ENCODE data around the gene HOXB1. TPM values are rescaled to one million over a fixed set of nuclear protein-coding genes. Genes with fewer than 3 reads are reported as not detected.

Gene HOXB1
- total RNA-seq, 2 donors from 2014 or later: not detected

DNA sequence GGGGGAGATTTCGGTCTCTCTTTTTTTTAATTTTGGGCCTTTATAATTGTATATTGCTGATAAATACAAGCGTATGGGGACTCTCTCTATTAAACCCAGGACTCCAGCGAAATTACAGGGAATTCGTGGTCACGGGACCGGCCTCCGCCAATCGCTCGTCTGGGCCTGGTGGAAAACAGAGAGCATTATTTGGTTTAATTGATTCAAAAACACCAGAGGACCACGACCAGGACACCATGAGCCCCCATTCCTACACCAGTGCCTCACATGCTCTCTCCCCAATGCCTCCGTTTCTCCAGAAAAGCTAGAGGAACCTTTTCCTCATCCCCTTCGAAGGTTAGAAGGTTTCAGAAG, 14.2 kb upstream of the HOXB1 start, which contains the start of gene HOXB2:
HOXB2 (minus strand) TSS at position 88 of the 354 bp plus-strand sequence. CDS start 198 bp downstream, outside the sequence.
- Histone ChIP-seq H3K4me3 (peak within 1 kb of the TSS; percentile 62), H3K9ac (ENCODE audit: low read depth in 2 of 2, low read length in 2 of 2) (peak within 1 kb of the TSS; percentile 65 to 70), H3K4me1 (peaks cover 7% of the 10 kb centered on the region), H3K27me3 (no peaks in the 10 kb centered on the region), H3K36me3 (no peaks in the 10 kb centered on the region), H3K9me3 (no peaks in the 10 kb centered on the region), H3K27ac (peak within 1 kb of the TSS; percentile 87)
- no peak for DNase-seq
- intact Hi-C loops (cut with DNase I): no loop called here
- TF ChIP-seq, protein P1, sequence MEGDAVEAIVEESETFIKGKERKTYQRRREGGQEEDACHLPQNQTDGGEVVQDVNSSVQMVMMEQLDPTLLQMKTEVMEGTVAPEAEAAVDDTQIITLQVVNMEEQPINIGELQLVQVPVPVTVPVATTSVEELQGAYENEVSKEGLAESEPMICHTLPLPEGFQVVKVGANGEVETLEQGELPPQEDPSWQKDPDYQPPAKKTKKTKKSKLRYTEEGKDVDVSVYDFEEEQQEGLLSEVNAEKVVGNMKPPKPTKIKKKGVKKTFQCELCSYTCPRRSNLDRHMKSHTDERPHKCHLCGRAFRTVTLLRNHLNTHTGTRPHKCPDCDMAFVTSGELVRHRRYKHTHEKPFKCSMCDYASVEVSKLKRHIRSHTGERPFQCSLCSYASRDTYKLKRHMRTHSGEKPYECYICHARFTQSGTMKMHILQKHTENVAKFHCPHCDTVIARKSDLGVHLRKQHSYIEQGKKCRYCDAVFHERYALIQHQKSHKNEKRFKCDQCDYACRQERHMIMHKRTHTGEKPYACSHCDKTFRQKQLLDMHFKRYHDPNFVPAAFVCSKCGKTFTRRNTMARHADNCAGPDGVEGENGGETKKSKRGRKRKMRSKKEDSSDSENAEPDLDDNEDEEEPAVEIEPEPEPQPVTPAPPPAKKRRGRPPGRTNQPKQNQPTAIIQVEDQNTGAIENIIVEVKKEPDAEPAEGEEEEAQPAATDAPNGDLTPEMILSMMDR (IDR thresholded peaks at IDR 0.05): no peak

DNA sequence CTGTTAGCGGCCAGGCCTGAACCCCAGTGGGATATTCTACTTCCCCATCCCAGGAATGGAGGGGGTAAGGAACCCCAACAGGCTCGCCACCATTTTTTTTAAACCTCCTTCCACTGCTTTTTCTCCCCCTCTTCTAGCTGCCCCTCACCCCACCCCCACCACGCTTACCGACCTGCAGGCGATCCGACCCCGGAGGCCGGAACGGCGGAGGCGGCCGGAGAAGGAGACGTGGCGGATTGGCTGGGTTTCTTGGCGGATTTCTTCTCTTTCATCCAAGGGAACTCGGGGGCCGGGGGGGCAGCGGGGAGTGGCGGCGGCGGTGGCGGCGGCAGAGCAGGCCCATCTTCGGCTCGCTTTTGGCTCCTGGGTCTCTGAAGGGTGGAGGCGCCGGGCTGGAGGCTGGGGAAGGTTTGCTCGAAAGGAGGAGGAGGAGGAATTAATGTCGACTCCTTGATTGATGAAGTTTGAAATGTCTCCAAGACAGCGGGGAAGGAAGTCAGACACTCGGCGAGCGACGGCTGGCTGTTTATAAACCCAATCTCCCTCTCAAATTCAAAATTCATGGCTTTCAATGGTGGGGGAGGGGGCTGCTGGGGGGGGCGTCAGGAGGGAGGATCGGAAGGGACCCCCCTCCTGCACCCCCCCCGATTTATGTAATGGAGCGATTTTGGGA, 13.7 kb upstream of the HOXB1 start:
- Histone ChIP-seq H3K9me3 (no peaks in the 10 kb centered on the region), H3K4me3 (peak overlapping the region; percentile 62), H3K9ac (ENCODE audit: low read depth in 2 of 2, low read length in 2 of 2) (peak overlapping the region; percentile 57 to 70), H3K27ac (peak overlapping the region; percentile 87), H3K36me3 (no peaks in the 10 kb centered on the region), H3K27me3 (no peaks in the 10 kb centered on the region), H3K4me1 (peaks cover 7% of the 10 kb centered on the region)
- peak; percentile 72 for DNase-seq
- TF ChIP-seq, protein P1 (IDR thresholded peaks at IDR 0.05): no peak
- intact Hi-C loops (cut with DNase I): no loop called here

DNA sequence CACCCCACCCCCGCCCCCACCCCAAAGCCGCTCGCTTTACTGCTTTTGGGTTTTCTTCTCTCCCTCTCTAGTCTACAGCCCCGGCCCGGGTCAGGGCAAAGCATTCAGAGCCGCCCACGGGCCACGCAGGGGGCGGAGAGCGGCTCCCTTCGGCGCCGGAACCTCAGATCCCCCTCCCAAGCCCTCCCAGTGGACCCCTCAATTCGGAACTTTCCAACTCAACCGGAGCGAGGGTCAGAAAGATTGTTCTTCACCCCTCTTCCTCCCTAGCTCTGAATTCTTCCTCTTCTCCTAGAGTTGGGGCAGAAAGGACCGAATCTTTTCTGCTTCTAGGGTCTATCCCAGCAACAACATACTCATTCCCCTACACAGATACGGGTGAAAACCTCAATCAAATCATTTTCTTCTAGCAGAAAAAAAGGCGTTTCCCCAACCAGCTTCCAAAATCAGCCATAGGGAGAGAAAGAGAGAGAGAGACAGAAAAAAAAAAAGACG, 13.1 kb upstream of the HOXB1 start:
- no peaks in the 10 kb centered on the region for H3K27me3 ChIP-seq
- H3K36me3 ChIP-seq: no peaks in the 10 kb centered on the region
- no peak for DNase-seq
- H3K9ac ChIP-seq (ENCODE audit: low read depth in 2 of 2, low read length in 2 of 2): peak overlapping the region; percentile 65 to 70
- intact Hi-C loops (cut with DNase I): no loop called here
- TF ChIP-seq, protein P1 (IDR thresholded peaks at IDR 0.05): no peak
- peak overlapping the region; percentile 87 for H3K27ac ChIP-seq
- H3K4me1 ChIP-seq: peaks cover 7% of the 10 kb centered on the region
- no peaks in the 10 kb centered on the region for H3K9me3 ChIP-seq
- peak overlapping the region; percentile 62 for H3K4me3 ChIP-seq

- no peaks in the 10 kb centered on the region for H3K36me3 ChIP-seq
- H3K4me1 ChIP-seq: peaks cover 7% of the 10 kb centered on the region
- TF ChIP-seq, protein P1 (IDR thresholded peaks at IDR 0.05): no peak
- intact Hi-C loops (cut with DNase I): no loop called here
- H3K9me3 ChIP-seq: no peaks in the 10 kb centered on the region
- H3K27me3 ChIP-seq: no peaks in the 10 kb centered on the region
- peak; percentile 62 for DNase-seq
- peak overlapping the region; percentile 62 for H3K4me3 ChIP-seq
- peak overlapping the region; percentile 65 to 70 for H3K9ac ChIP-seq (ENCODE audit: low read depth in 2 of 2, low read length in 2 of 2)
- peak overlapping the region; percentile 87 for H3K27ac ChIP-seq
Measured at GRCh38 chr17:48543107-48543853, 12.5 kb upstream of the HOXB1 start.

GRCh38 chr17:48542698-48543106, 11.9 kb upstream of the HOXB1 start:
- no peak for DNase-seq
- Histone ChIP-seq H3K4me3 (peak overlapping the region; percentile 62), H3K9ac (ENCODE audit: low read depth in 2 of 2, low read length in 2 of 2) (peak overlapping the region; percentile 65 to 70), H3K27me3 (no peaks in the 10 kb centered on the region), H3K27ac (peak overlapping the region; percentile 87), H3K36me3 (no peaks in the 10 kb centered on the region), H3K9me3 (no peaks in the 10 kb centered on the region), H3K4me1 (peaks cover 5% of the 10 kb centered on the region)
- intact Hi-C loops (cut with DNase I): no loop called here
- TF ChIP-seq, protein P1 (IDR thresholded peaks at IDR 0.05): no peak

All from colonic mucosa (tissue), 4 donors.